H1 (cell line): ENCODE measurements around the gene TUBGCP2. TPM values are rescaled to one million over a fixed set of nuclear protein-coding genes. Genes with fewer than 3 reads are reported as not detected.

ENCODE experiments used
- CTCF ChIA-PET: fragments of 300-600 bp; sonication (Branson Sonifier 250); formaldehyde crosslinking; loops from one replicate; lab custom pipeline; 2021; ENCODE audit not compliant: partially characterized antibody; lab: Charles Lee
- POLR2A ChIA-PET: fragments of 300-600 bp; sonication (Branson Sonifier 250); formaldehyde crosslinking; loops from one replicate; lab custom pipeline; 2021; ENCODE audit warnings: inconsistent platforms; ENCODE audit not compliant: partially characterized antibody; lab: Charles Lee
- DNase-seq, 2 experiments: peaks; one replicate each; pipeline versions ENCODE4 v3.0.0 to v3.0.0-alpha.2; 2010 to 2022; ENCODE audit warnings: low spot score in 2 of 2, low read depth in 1 of 2, mixed read lengths in 1 of 2
- FAIRE-seq: peaks from 2 replicates; lab custom pipeline; 2011; peaks lifted over from hg19 to GRCh38; lab: Jason Lieb, UNC
- H2AFZ ChIP-seq: 2 replicates; pipeline ENCODE4 v1.8.1; 2012; ENCODE audit warnings: low read length, inconsistent platforms
- H2AK5ac ChIP-seq: 2 replicates; pipeline ENCODE4 v1.6.1; 2013; ENCODE audit warnings: low read depth, low read length
- H2BK120ac ChIP-seq: replicated peaks from 2 replicates; pipeline ENCODE3; 2013; ENCODE audit warnings: low read depth, low read length, inconsistent platforms
- H2BK12ac ChIP-seq: 2 replicates; pipeline ENCODE4 v1.6.1; 2013; ENCODE audit warnings: low read depth, low read length
- H2BK15ac ChIP-seq: 2 replicates; pipeline ENCODE4 v1.6.1; 2013; ENCODE audit warnings: low read length
- H2BK20ac ChIP-seq: 2 replicates; pipeline ENCODE4 v1.6.1; 2013; ENCODE audit warnings: low read length
- H2BK5ac ChIP-seq: 2 replicates; pipeline ENCODE4 v1.6.1; 2013; ENCODE audit warnings: low read depth, low read length
- H3K14ac ChIP-seq: 2 replicates; pipeline ENCODE4 v1.6.1; 2013; ENCODE audit warnings: inconsistent platforms; ENCODE audit not compliant: insufficient read length
- H3K18ac ChIP-seq: 2 replicates; pipeline ENCODE4 v1.6.1; 2013; ENCODE audit warnings: low read length; ENCODE audit errors: extremely low read depth
- H3K23ac ChIP-seq: 2 replicates; pipeline ENCODE4 v1.6.1; 2013; ENCODE audit warnings: inconsistent platforms; ENCODE audit not compliant: insufficient read length
- H3K23me2 ChIP-seq: 2 replicates; pipeline ENCODE4 v1.6.1; 2013; ENCODE audit warnings: low read depth, low read length
- H3K27ac ChIP-seq: 2 replicates; pipeline ENCODE4 v1.6.1; 2011; ENCODE audit warnings: low read depth, low read length, inconsistent platforms
- H3K27me3 ChIP-seq, 4 experiments: replicated peaks in 1 of 4; 1 replicate in 1 of 4; 2 replicates in 3 of 4; pipeline versions ENCODE4 v1.6.1 to v1.8.1; 2011 to 2013; ENCODE audit warnings: low read length in 3 of 4, mild to moderate bottlenecking in 3 of 4, inconsistent platforms in 2 of 4, mixed read lengths in 2 of 4, moderate library complexity in 1 of 4; ENCODE audit not compliant: control insufficient read depth in 3 of 4, insufficient read depth in 3 of 4; ENCODE audit errors: extremely low read depth in 1 of 4
- H3K36me3 ChIP-seq, 4 experiments: 2 replicates each; pipeline versions ENCODE4 v1.6.1 to v1.8.1; 2011 to 2013; ENCODE audit warnings: mild to moderate bottlenecking in 4 of 4, low read length in 3 of 4, moderate library complexity in 2 of 4, control low read depth in 1 of 4, inconsistent platforms in 1 of 4; ENCODE audit not compliant: insufficient read depth in 4 of 4, control insufficient read depth in 2 of 4
- H3K4ac ChIP-seq: replicated peaks from 2 replicates; pipeline ENCODE3; 2013; ENCODE audit warnings: low read length, low read depth, mixed read lengths, inconsistent platforms; ENCODE audit not compliant: insufficient read length
- H3K4me1 ChIP-seq, 4 experiments: replicated peaks in 1 of 4; 1 replicate in 1 of 4; 2 replicates in 3 of 4; pipeline versions ENCODE4 v1.6.1 to v1.8.1; 2011 to 2013; ENCODE audit warnings: low read length in 3 of 4, inconsistent platforms in 2 of 4, mixed read lengths in 1 of 4; ENCODE audit not compliant: insufficient read depth in 4 of 4, control insufficient read depth in 3 of 4
- H3K4me2 ChIP-seq, 2 experiments: 2 replicates each; pipeline versions ENCODE4 v1.6.1 to v1.8.1; 2011 to 2013; ENCODE audit warnings: low read depth in 2 of 2, low read length in 2 of 2, control low read depth in 1 of 2, inconsistent platforms in 1 of 2, mild to moderate bottlenecking in 1 of 2; ENCODE audit not compliant: insufficient read depth in 1 of 2
- H3K4me3 ChIP-seq, 4 experiments: fragments of 200-600, 300-600 bp in 1 of 4; sonication (generic), shearing (Covaris generic), sonication (Bioruptor Twin) in 1 of 4; 2 replicates each; pipeline versions ENCODE4 v1.5.1 to v1.8.1; 2011 to 2016; ENCODE audit warnings: low read length in 4 of 4, low read depth in 3 of 4, control low read depth in 2 of 4, inconsistent platforms in 2 of 4, mild to moderate bottlenecking in 2 of 4, mixed read lengths in 1 of 4, moderate library complexity in 1 of 4; ENCODE audit not compliant: insufficient read depth in 2 of 4; ENCODE audit errors: extremely low read depth in 1 of 4
- H3K56ac ChIP-seq: replicated peaks from 2 replicates; pipeline ENCODE3; 2013; ENCODE audit warnings: low read depth, mild to moderate bottlenecking, mixed read lengths, low read length, inconsistent platforms; ENCODE audit not compliant: insufficient read length
- H3K79me1 ChIP-seq: 2 replicates; pipeline ENCODE4 v1.6.1; 2013; ENCODE audit warnings: low read depth, low read length, control low read depth
- H3K79me2 ChIP-seq, 2 experiments: 2 replicates each; pipeline versions ENCODE4 v1.6.1 to v1.8.1; 2012 to 2013; ENCODE audit warnings: low read length in 2 of 2, mild to moderate bottlenecking in 2 of 2, inconsistent platforms in 1 of 2; ENCODE audit not compliant: insufficient read depth in 2 of 2, control insufficient read depth in 1 of 2
- H3K9ac ChIP-seq, 4 experiments: replicated peaks in 1 of 4; 1 replicate in 1 of 4; 2 replicates in 3 of 4; pipeline versions ENCODE4 v1.6.1 to v1.8.1; 2011 to 2013; ENCODE audit warnings: low read depth in 3 of 4, low read length in 3 of 4, control low read depth in 2 of 4, mild to moderate bottlenecking in 2 of 4, moderate library complexity in 2 of 4, inconsistent platforms in 1 of 4; ENCODE audit errors: extremely low read depth in 1 of 4
- H3K9me3 ChIP-seq, 2 experiments: 2 replicates each; pipeline versions ENCODE4 v1.6.1 to v1.8.1; 2012 to 2013; ENCODE audit warnings: mild to moderate bottlenecking in 2 of 2, moderate library complexity in 2 of 2, control low read depth in 1 of 2, inconsistent platforms in 1 of 2, low read depth in 1 of 2, low read length in 1 of 2, mixed read lengths in 1 of 2; ENCODE audit not compliant: insufficient read depth in 2 of 2
- H4K20me1 ChIP-seq, 2 experiments: replicated peaks in 1 of 2; 2 replicates each; pipeline versions ENCODE3 to v1.8.1; 2011 to 2013; ENCODE audit warnings: inconsistent platforms in 2 of 2, low read length in 2 of 2, mild to moderate bottlenecking in 1 of 2; ENCODE audit not compliant: insufficient read depth in 2 of 2, control insufficient read depth in 1 of 2
- H4K5ac ChIP-seq: 2 replicates; pipeline ENCODE4 v1.6.1; 2013; ENCODE audit warnings: low read length, low read depth, mixed read lengths, inconsistent platforms; ENCODE audit not compliant: insufficient read length
- H4K8ac ChIP-seq: 2 replicates; pipeline ENCODE4 v1.8.0; 2013; ENCODE audit warnings: mild to moderate bottlenecking, moderate library complexity, low read length, inconsistent platforms; ENCODE audit not compliant: insufficient read depth; ENCODE audit errors: extremely low read depth
- H4K91ac ChIP-seq: replicated peaks from 2 replicates; pipeline ENCODE3; 2013; ENCODE audit warnings: low read length, mixed read lengths, inconsistent platforms; ENCODE audit not compliant: insufficient read length
- JUND ChIP-seq: IDR thresholded peaks from 2 replicates; pipeline ENCODE4 v1.6.1; 2011; ENCODE audit warnings: mild to moderate bottlenecking, improper control_type of control experiment, low read length
- TCF12 ChIP-seq: IDR thresholded peaks from 2 replicates; pipeline ENCODE4 v1.6.1; 2011; ENCODE audit warnings: low read depth, mild to moderate bottlenecking, low read length
- WGBS, 2 experiments: shearing (Covaris generic) in 1 of 2; methylation state at CpG; one replicate each; pipeline versions ENCODE4 v1.1.6 to v1.1.7; 2013 to 2015; ENCODE audit warnings: low lambda C conversion rate in 2 of 2, mixed read lengths in 2 of 2, inconsistent platforms in 1 of 2, low coverage in 1 of 2, missing lambda C conversion rate in 1 of 2; ENCODE audit not compliant: insufficient replicate concordance in 2 of 2, insufficient coverage in 1 of 2, insufficient read length in 1 of 2; ENCODE audit errors: extremely low coverage in 1 of 2, missing lambda C conversion rate in 1 of 2; 5-methylcytosine and 5-hydroxymethylcytosine counted together
- polyA plus RNA-seq, 7 experiments: library from polyadenylated mRNA; depleted of rRNA in 3 of 7; stranded (reverse) in 5 of 7; unstranded in 2 of 7; fragments of >200 nt in 5 of 7; fragments of 200-250 nt in 2 of 7; gene quantifications; 1 replicate in 5 of 7; 2 replicates in 1 of 7; 4 replicates in 1 of 7; pipeline versions ENCODE4 v1.2.1 to v1.2.3, GENCODE V29; 2011 to 2013; ENCODE audit warnings: missing spikeins in 2 of 7, mixed read lengths in 2 of 7
- total RNA-seq: library from RNA; stranded (reverse); fragmentation: NEBNext Ultra II Directional; extraction: Animal tissue kit (Norgen Biotek cat#: 25700); gene quantifications from 2 replicates; pipeline ENCODE4 v1.2.1, GENCODE V29; 2021

Gene TUBGCP2
- total and polyA plus RNA-seq, 2 of the 8 experiments (the other 6 are each of a cell fraction or from before 2014, with no cell fraction given): 34.9 to 51.9 TPM

DNA sequence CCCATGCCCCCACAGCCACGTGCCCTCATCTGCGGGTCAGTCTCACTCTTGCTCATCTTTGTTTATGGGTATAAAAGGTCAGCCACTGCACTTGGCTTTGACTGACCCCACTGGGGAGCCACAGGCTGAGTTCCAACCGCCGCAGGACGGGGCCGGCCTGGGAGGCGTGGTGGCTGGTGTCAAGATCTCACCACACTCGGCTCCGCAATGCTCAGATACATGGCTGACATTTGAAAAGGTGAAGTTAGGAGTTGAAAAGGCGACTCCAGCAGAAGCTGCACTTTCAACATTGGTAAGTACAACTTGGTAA is 14.9 kb downstream of the TUBGCP2 start:
- no peak overlapping the region for H2BK12ac ChIP-seq
- H3K79me2 ChIP-seq: no peaks in the 10 kb centered on the region
- 93% methylated on average over 6 of the region's 10 CpGs; no CpG with 5 or more reads in 1 of the 2 experiments for WGBS, 2 experiments
- H2BK5ac ChIP-seq: no peak overlapping the region
- H2AFZ ChIP-seq: no peak overlapping the region
- no peaks in the 10 kb centered on the region for H3K9me3 ChIP-seq
- H2BK15ac ChIP-seq: no peak overlapping the region
- no peak overlapping the region for H3K9ac ChIP-seq
- no peaks in the 10 kb centered on the region for H3K4me1 ChIP-seq
- H3K23ac ChIP-seq: no peak overlapping the region
- no peak overlapping the region for H3K14ac ChIP-seq
- peaks cover 21 to 53% (median 42%) of the 10 kb centered on the region in 4 experiments for H3K36me3 ChIP-seq
- CTCF ChIA-PET: interaction anchor here (1.4 to 3.8 kb wide), 2 partner anchors 10 to 13 kb away, joined by 3 to 21 read pairs; no protein-coding TSS in a partner anchor
- POLR2A ChIA-PET: interaction anchor here (1.8 kb wide), 1 partner anchor 10 kb away, joined by 3 read pairs; no protein-coding TSS in a partner anchor
- H3K56ac ChIP-seq: no peak overlapping the region
- H2BK120ac ChIP-seq: no peak overlapping the region
- H4K8ac ChIP-seq: peak overlapping the region; percentile 25; the same call in 1 of the 2 replicates
- H3K4me2 ChIP-seq: no peak overlapping the region
- FAIRE-seq: no peak
- H3K4me3 ChIP-seq: no peak overlapping the region
- H3K18ac ChIP-seq: no peak overlapping the region
- no peak overlapping the region for H4K91ac ChIP-seq
- H4K20me1 ChIP-seq: peaks cover 0 to 7% of the 10 kb centered on the region in 2 experiments
- no peaks in the 10 kb centered on the region for H3K27me3 ChIP-seq
- H2BK20ac ChIP-seq: no peak overlapping the region
- TF ChIP-seq TCF12 (no peak), JUND (no peak)
- no peaks in the 10 kb centered on the region for H3K23me2 ChIP-seq
- DNase-seq: no peak
- no peak overlapping the region for H3K27ac ChIP-seq
- no peak overlapping the region for H4K5ac ChIP-seq
- H2AK5ac ChIP-seq: no peak overlapping the region
- no peak overlapping the region for H3K4ac ChIP-seq
- no peaks in the 10 kb centered on the region for H3K79me1 ChIP-seq
